Spinal cord (tissue), 10 donors: ENCODE results near the gene MPST. TPM values are rescaled to one million over a fixed set of nuclear protein-coding genes. Genes with fewer than 3 reads are reported as not detected.

Experiments used
- DNase-seq, 6 donors: peaks; one replicate each; pipeline versions ENCODE4 v3.0.0 to v3.0.0-alpha.2; 2013 to 2015; ENCODE audit warnings: low spot score in 6 of 6, low read depth in 4 of 6
- H3K27ac ChIP-seq: one replicate; pipeline ENCODE4 v1.5.1; 2013; ENCODE audit warnings: low read depth, low read length, control low read depth
- H3K27me3 ChIP-seq: one replicate; pipeline ENCODE4 v1.6.1; 2013; ENCODE audit warnings: low read length; ENCODE audit not compliant: control insufficient read depth, insufficient read depth
- H3K36me3 ChIP-seq: one replicate; pipeline ENCODE4 v1.6.1; 2013; ENCODE audit warnings: low read length; ENCODE audit not compliant: control insufficient read depth, insufficient read depth
- H3K4me1 ChIP-seq: one replicate; pipeline ENCODE4 v1.6.1; 2013; ENCODE audit warnings: low read length; ENCODE audit not compliant: control insufficient read depth, insufficient read depth
- H3K4me3 ChIP-seq: one replicate; pipeline ENCODE4 v1.5.1; 2013; ENCODE audit warnings: low read depth, low read length, control low read depth
- H3K9me3 ChIP-seq: one replicate; pipeline ENCODE4 v1.6.1; 2013; ENCODE audit warnings: low read length; ENCODE audit not compliant: control insufficient read depth, insufficient read depth
- WGBS: methylation state at CpG from one replicate; pipeline ENCODE4 v1.1.5; 2013; ENCODE audit warnings: missing lambda C conversion rate; ENCODE audit not compliant: insufficient coverage; 5-methylcytosine and 5-hydroxymethylcytosine counted together
- polyA plus RNA-seq, 2 donors: library from polyadenylated mRNA; unstranded; fragments of 120-200 nt; gene quantifications; one replicate each; pipeline ENCODE4 v1.2.1, GENCODE V29; 2013; ENCODE audit not compliant: insufficient read length in 2 of 2
- total RNA-seq, 2 donors: library from RNA; depleted of rRNA in 1 of 2; stranded (reverse); fragments of 120-200 nt in 1 of 2; fragments of >200 nt in 1 of 2; gene quantifications; one replicate each; pipeline versions ENCODE4 v1.2.3 to v1.2.4, GENCODE V29; 2013 to 2014
- donor health status: healthy.

Gene MPST
- total and polyA plus RNA-seq, 4 donors = 20.1 to 65.1 (median 47.5) TPM

- H3K36me3 ChIP-seq = peaks cover 100% of the 10 kb centered on the region
- no peak overlapping the region for H3K4me3 ChIP-seq
- H3K9me3 ChIP-seq = no peaks in the 10 kb centered on the region
- 87% methylated on average over 21 of the region's 28 CpGs for whole genome bisulfite sequencing
- H3K4me1 ChIP-seq = peaks cover 7% of the 10 kb centered on the region
- no peak overlapping the region for H3K27ac ChIP-seq
- DNase-seq = no peak
- H3K27me3 ChIP-seq = no peaks in the 10 kb centered on the region
These were observed 39.6 kb downstream of the MPST start for GRCh38 chr22:37058917-37059701.

GRCh38 chr22:37059876-37060449, 40.4 kb downstream of the MPST start:
- DNase-seq = no peak

GRCh38 chr22:37060801-37061610, 41.5 kb downstream of the MPST start:
- H3K9me3 ChIP-seq = no peaks in the 10 kb centered on the region
- no peak for DNase-seq
- H3K27me3 ChIP-seq = no peaks in the 10 kb centered on the region
- no peak overlapping the region for H3K27ac ChIP-seq
- H3K4me3 ChIP-seq = no peak overlapping the region
- WGBS = 79% methylated on average over 25 of the region's 28 CpGs
- H3K4me1 ChIP-seq = peaks cover 7% of the 10 kb centered on the region
- H3K36me3 ChIP-seq = peaks cover 92% of the 10 kb centered on the region

More at GRCh38 chr22:37059876-37060449, 40.4 kb downstream of the MPST start:
- Histone ChIP-seq H3K36me3 (peaks cover 98% of the 10 kb centered on the region), H3K9me3 (no peaks in the 10 kb centered on the region), H3K27me3 (no peaks in the 10 kb centered on the region), H3K4me1 (peaks cover 7% of the 10 kb centered on the region), H3K4me3 (no peak overlapping the region), H3K27ac (no peak overlapping the region)
- 93% methylated on average over 9 of the region's 9 CpGs for WGBS

GRCh38 chr22:37061611-37062375, 42.3 kb downstream of the MPST start:
- no peak overlapping the region for H3K27ac ChIP-seq
- WGBS = 100% methylated on average over 1 of the region's 10 CpGs
- peaks cover 88% of the 10 kb centered on the region for H3K36me3 ChIP-seq
- peaks cover 7% of the 10 kb centered on the region for H3K4me1 ChIP-seq
- H3K27me3 ChIP-seq = no peaks in the 10 kb centered on the region
- H3K4me3 ChIP-seq = no peak overlapping the region
- no peaks in the 10 kb centered on the region for H3K9me3 ChIP-seq
- DNase-seq = no peak

GRCh38 chr22:37062376-37062675, 42.8 kb downstream of the MPST start:
- Histone ChIP-seq H3K9me3 (no peaks in the 10 kb centered on the region), H3K4me1 (peaks cover 7% of the 10 kb centered on the region), H3K27me3 (no peaks in the 10 kb centered on the region), H3K4me3 (no peak overlapping the region), H3K27ac (no peak overlapping the region), H3K36me3 (peaks cover 83% of the 10 kb centered on the region)
- no peak for DNase-seq
- 41% methylated on average over 4 of the region's 7 CpGs for WGBS

GRCh38 chr22:37062702-37063381, 43.3 kb downstream of the MPST start:
- peaks cover 2% of the 10 kb centered on the region for H3K27me3 ChIP-seq
- no peak overlapping the region for H3K4me3 ChIP-seq
- no peak overlapping the region for H3K27ac ChIP-seq
- no peak for DNase-seq
- H3K36me3 ChIP-seq = peaks cover 78% of the 10 kb centered on the region
- H3K9me3 ChIP-seq = no peaks in the 10 kb centered on the region
- 56% methylated on average over 9 of the region's 15 CpGs for WGBS
- peaks cover 7% of the 10 kb centered on the region for H3K4me1 ChIP-seq

- peak in 1 of 6 donors; percentile 9 for DNase-seq
- peaks cover 9% of the 10 kb centered on the region for H3K4me1 ChIP-seq
- peaks cover 11% of the 10 kb centered on the region for H3K27me3 ChIP-seq
- 83% methylated on average over 26 of the region's 28 CpGs for WGBS
- H3K9me3 ChIP-seq = no peaks in the 10 kb centered on the region
- peaks cover 69% of the 10 kb centered on the region for H3K36me3 ChIP-seq
- H3K4me3 ChIP-seq = no peak overlapping the region
- no peak overlapping the region for H3K27ac ChIP-seq
These were observed 44.2 kb downstream of the MPST start for GRCh38 chr22:37063431-37064420.

GRCh38 chr22:37064553-37064952, 45.0 kb downstream of the MPST start:
- Histone ChIP-seq H3K4me3 (no peak overlapping the region), H3K27ac (no peak overlapping the region), H3K27me3 (peaks cover 18% of the 10 kb centered on the region), H3K4me1 (peaks cover 12% of the 10 kb centered on the region), H3K36me3 (peaks cover 60% of the 10 kb centered on the region), H3K9me3 (no peaks in the 10 kb centered on the region)
- 92% methylated on average over 11 of the region's 11 CpGs for WGBS
- no peak for DNase-seq
